CD14-positive monocyte (primary cell): Measurements from ENCODE around the gene PTPRE. TPM values are rescaled to one million over a fixed set of nuclear protein-coding genes. Genes with fewer than 3 reads are reported as not detected.
A peak's percentile ranks its signal among the peaks of the same experiment; 100 is the strongest.

Experiments
- DNase-seq, 3 donors: peaks; one replicate each; pipeline ENCODE4 v3.0.0-alpha.2; 2011 to 2022
- H2AFZ ChIP-seq: 2 replicates; pipeline ENCODE4 v1.6.0; 2012; ENCODE audit warnings: mild to moderate bottlenecking, low read depth, low read length, inconsistent platforms; ENCODE audit not compliant: insufficient read depth, poor library complexity, severe bottlenecking
- H3K27ac ChIP-seq, 2 donors: 1 replicate in 1 of 2; 2 replicates in 1 of 2; pipeline ENCODE4 v1.5.1; 2012 to 2013; ENCODE audit warnings: low read length in 2 of 2, control low read depth in 1 of 2, inconsistent platforms in 1 of 2, low read depth in 1 of 2, mild to moderate bottlenecking in 1 of 2
- H3K27me3 ChIP-seq, 2 donors: one replicate each; pipeline versions ENCODE4 v1.6.0 to v1.6.1; 2011 to 2013; ENCODE audit warnings: low read length in 2 of 2; ENCODE audit not compliant: control insufficient read depth in 2 of 2, insufficient read depth in 2 of 2
- H3K36me3 ChIP-seq, 2 donors: replicated peaks in 1 of 2; 1 replicate in 1 of 2; 2 replicates in 1 of 2; pipeline versions ENCODE4 v1.5.1 to v1.6.1; 2012 to 2013; ENCODE audit warnings: low read length in 2 of 2, control low read depth in 1 of 2, inconsistent platforms in 1 of 2, mild to moderate bottlenecking in 1 of 2; ENCODE audit not compliant: insufficient read depth in 2 of 2, control insufficient read depth in 1 of 2
- H3K4me1 ChIP-seq, 2 donors: 1 replicate in 1 of 2; 2 replicates in 1 of 2; pipeline versions ENCODE4 v1.5.1 to v1.6.1; 2012 to 2013; ENCODE audit warnings: low read length in 2 of 2, control low read depth in 1 of 2, inconsistent platforms in 1 of 2, mild to moderate bottlenecking in 1 of 2, moderate library complexity in 1 of 2; ENCODE audit not compliant: insufficient read depth in 2 of 2, control insufficient read depth in 1 of 2
- H3K4me2 ChIP-seq: replicated peaks from 2 replicates; pipeline ENCODE3; 2012; ENCODE audit warnings: low read length, moderate library complexity, mild to moderate bottlenecking; ENCODE audit not compliant: poor library complexity, severe bottlenecking; ENCODE audit errors: extremely low read depth
- H3K4me3 ChIP-seq, 3 experiments: fragments of 200-600 bp in 1 of 3; sonication (generic) in 1 of 3; replicated peaks in 1 of 3; 1 replicate in 2 of 3; 2 replicates in 1 of 3; pipeline ENCODE4 v1.5.1; 2011 to 2013; ENCODE audit warnings: low read length in 3 of 3, mild to moderate bottlenecking in 3 of 3, control low read depth in 2 of 3, low read depth in 2 of 3, inconsistent platforms in 1 of 3, moderate library complexity in 1 of 3
- H3K79me2 ChIP-seq: 2 replicates; pipeline ENCODE4 v1.6.0; 2012; ENCODE audit warnings: mild to moderate bottlenecking, control low read depth, inconsistent platforms, low read length, moderate library complexity; ENCODE audit not compliant: insufficient read depth
- H3K9ac ChIP-seq: 2 replicates; pipeline ENCODE4 v1.6.0; 2017; ENCODE audit warnings: low read length, mild to moderate bottlenecking; ENCODE audit not compliant: insufficient read depth, poor library complexity, severe bottlenecking
- H3K9me3 ChIP-seq, 2 donors: replicated peaks in 1 of 2; 1 replicate in 1 of 2; 2 replicates in 1 of 2; pipeline versions ENCODE4 v1.5.1 to v1.6.1; 2012 to 2013; ENCODE audit warnings: low read length in 2 of 2, control low read depth in 1 of 2; ENCODE audit not compliant: control insufficient read depth in 1 of 2, insufficient read depth in 1 of 2
- H4K20me1 ChIP-seq: 2 replicates; pipeline ENCODE4 v1.6.0; 2012; ENCODE audit warnings: mild to moderate bottlenecking, low read length, control low read depth, moderate library complexity; ENCODE audit not compliant: insufficient read depth
- H3K27ac Mint-ChIP-seq, 7 donors: one replicate each; pipeline ENCODE4 v1.8.0; 2020; ENCODE audit warnings: mild to moderate bottlenecking in 7 of 7, mixed read lengths in 7 of 7, moderate library complexity in 6 of 7, inconsistent platforms in 2 of 7
- H3K27me3 Mint-ChIP-seq, 3 donors: one replicate each; pipeline ENCODE4 v1.8.0; 2021 to 2022; ENCODE audit warnings: low read depth in 3 of 3, mild to moderate bottlenecking in 3 of 3, mixed read lengths in 3 of 3, moderate library complexity in 3 of 3, inconsistent platforms in 1 of 3
- H3K36me3 Mint-ChIP-seq, 2 donors: one replicate each; pipeline ENCODE4 v1.8.0; 2020; ENCODE audit warnings: mixed read lengths in 2 of 2, inconsistent platforms in 1 of 2, mild to moderate bottlenecking in 1 of 2
- H3K4me1 Mint-ChIP-seq: one replicate; pipeline ENCODE4 v1.8.0; 2020; ENCODE audit warnings: mild to moderate bottlenecking, mixed read lengths
- H3K4me3 Mint-ChIP-seq, 2 donors: one replicate each; pipeline ENCODE4 v1.8.0; 2020; ENCODE audit warnings: mild to moderate bottlenecking in 2 of 2, mixed read lengths in 2 of 2, moderate library complexity in 1 of 2
- H3K9me3 Mint-ChIP-seq, 7 donors: one replicate each; pipeline ENCODE4 v1.8.0; 2020 to 2022; ENCODE audit warnings: mixed read lengths in 7 of 7, mild to moderate bottlenecking in 6 of 7, moderate library complexity in 6 of 7, inconsistent platforms in 2 of 7
- CTCF ChIP-seq: fragments of 200-600 bp; IDR thresholded peaks from one replicate; pipeline ENCODE4 v1.8.0; 2022; ENCODE audit warnings: antibody characterized with exemption, mild to moderate bottlenecking
- WGBS: methylation state at CpG from one replicate; pipeline ENCODE4 v1.1.5; 2013; ENCODE audit warnings: missing lambda C conversion rate; ENCODE audit not compliant: insufficient coverage; 5-methylcytosine and 5-hydroxymethylcytosine counted together
- intact Hi-C, 2 donors: fragments of 100-400 bp; cut with micrococcal nuclease; formaldehyde crosslinking; loops; one replicate each; pipeline versions ENCODE4 v1.15.0 to v1.15.1; 2023
- polyA plus RNA-seq, 3 donors: library from polyadenylated mRNA; depleted of rRNA in 1 of 3; unstranded in 2 of 3; stranded (reverse) in 1 of 3; fragments of 300-500 nt in 2 of 3; fragments of >200 nt in 1 of 3; fragmentation: Illumina TruSeq in 2 of 3; gene quantifications; 1 replicate in 2 of 3; 2 replicates in 1 of 3; pipeline ENCODE4 v1.2.3, GENCODE V29; 2012 to 2021

PTPRE gene
- polyA plus RNA-seq, 3 donors, result 95.2 to 271 (median 125) TPM

GRCh38 chr10:128128582-128128981 lies 221.7 kb downstream of the PTPRE start:
- Histone ChIP-seq H2AFZ (no peak overlapping the region), H3K9me3 (no peaks in the 10 kb centered on the region), H3K4me3 (no peak overlapping the region), H3K79me2 (peaks cover 30% of the 10 kb centered on the region), H3K4me2 (no peak overlapping the region), H3K27ac (no peak overlapping the region), H3K9ac (no peak overlapping the region), H4K20me1 (no peaks in the 10 kb centered on the region), H3K36me3 (no peaks in the 10 kb centered on the region), H3K27me3 (no peaks in the 10 kb centered on the region), H3K4me1 (peaks cover 33 to 37% of the 10 kb centered on the region in 2 donors)
- TF ChIP-seq CTCF, result no peak
- Mint-ChIP-seq H3K4me1 (peaks cover 32% of the 10 kb centered on the region), H3K4me3 (no peak overlapping the region), H3K36me3 (no peaks in the 10 kb centered on the region), H3K9me3 (no peaks in the 10 kb centered on the region), H3K27me3 (peaks cover 0 to 8% (median 6%) of the 10 kb centered on the region in 3 donors), H3K27ac (peak overlapping the region in 1 of 7 donors; percentile 38)
- intact Hi-C loops, result loop anchor here (5.0 to 10.0 kb wide), 3 partner anchors 54 to 1336 kb away; partner anchors contain the start of gene MGMT (in 1 of the 2)
- 100% methylated on average over 1 of the region's 8 CpGs for WGBS
- DNase-seq, result no peak

GRCh38 chr10:128130051-128130450 lies 223.1 kb downstream of the PTPRE start:
- no peak overlapping the region for H3K4me2 ChIP-seq
- intact Hi-C loops, result loop anchor here in 1 of 2 donors (10.0 kb wide), 1 partner anchor 75 kb away; no protein-coding TSS in a partner anchor
- H3K27me3 Mint-ChIP-seq, result peaks cover 1 to 12% (median 6%) of the 10 kb centered on the region in 3 donors

More at GRCh38 chr10:128130051-128130450, 223.1 kb downstream of the PTPRE start:
- DNase-seq, result no peak
- Mint-ChIP-seq H3K4me1 (peaks cover 17% of the 10 kb centered on the region), H3K9me3 (no peaks in the 10 kb centered on the region), H3K27ac (no peak overlapping the region), H3K36me3 (no peaks in the 10 kb centered on the region), H3K4me3 (no peak overlapping the region)
- no peak overlapping the region for H3K27ac ChIP-seq
- peaks cover 19 to 22% of the 10 kb centered on the region in 2 donors for H3K4me1 ChIP-seq
- no peaks in the 10 kb centered on the region for H3K27me3 ChIP-seq
- peaks cover 15% of the 10 kb centered on the region for H3K79me2 ChIP-seq
- H3K9ac ChIP-seq, result no peak overlapping the region
- 88% methylated on average over 1 of the region's 1 CpG for WGBS
- TF ChIP-seq CTCF, result no peak
- H3K36me3 ChIP-seq, result no peaks in the 10 kb centered on the region
- no peaks in the 10 kb centered on the region for H3K9me3 ChIP-seq
- H2AFZ ChIP-seq, result no peak overlapping the region
- no peaks in the 10 kb centered on the region for H4K20me1 ChIP-seq
- no peak overlapping the region for H3K4me3 ChIP-seq

Other genes starting within 250 kb of the PTPRE start
- gene FOXI2, start 169.9 kb upstream of the PTPRE start, polyA plus RNA-seq, result not detected
- gene CLRN3, start 14.2 kb upstream of the PTPRE start, polyA plus RNA-seq, result under 1 TPM in 1 of 3 donors, not detected in 2; 0.16 TPM
- under 1 TPM in 2 of 3 donors, not detected in 1; 0.02 to 0.05 TPM for gene MKI67, start 219.3 kb downstream of the PTPRE start, polyA plus RNA-seq